IMR-90 (cell line): ENCODE measurements around the gene KRT5. TPM values are rescaled to one million over a fixed set of nuclear protein-coding genes. Genes with fewer than 3 reads are reported as not detected.

Source experiments
- ATAC-seq: fragments of 200-7000 bp; cut with Tn5 transposase; 2 replicates; pipeline ENCODE4 v1.9.1; 2020; ENCODE audit warnings: low read depth, mild to moderate bottlenecking, moderate library complexity
- BruUV-seq: library from RNA; stranded (reverse); fragments of 400-500 nt; replicated peaks from 2 replicates; lab custom pipeline; 2021; lab: Mats Ljungman, UMichigan
- CTCF ChIA-PET: fragments of 300-600 bp; formaldehyde crosslinking; extraction: SDS; loops from one replicate; lab custom pipeline; 2021; ENCODE audit warnings: antibody characterized with exemption; lab: Yijun Ruan, JAX
- POLR2A ChIA-PET: fragments of 300-600 bp; sonication (Branson Sonifier 250); formaldehyde crosslinking; loops from one replicate; lab custom pipeline; 2022; ENCODE audit warnings: antibody characterized with exemption; ENCODE audit not compliant: unreplicated experiment; lab: Charles Lee
- DNase-seq: peaks from one replicate; pipeline ENCODE4 v3.0.0; 2013
- H2AFZ ChIP-seq: replicated peaks from 2 replicates; pipeline ENCODE3; 2013; ENCODE audit warnings: low read length, mild to moderate bottlenecking; ENCODE audit not compliant: poor library complexity
- H2AK5ac ChIP-seq: 2 replicates; pipeline ENCODE4 v1.6.1; 2013; ENCODE audit warnings: low read depth, low read length, inconsistent platforms
- H2AK9ac ChIP-seq: replicated peaks from 2 replicates; pipeline ENCODE3; 2013; ENCODE audit warnings: mild to moderate bottlenecking, low read depth, low read length, moderate library complexity; ENCODE audit not compliant: poor library complexity
- H2BK120ac ChIP-seq: 2 replicates; pipeline ENCODE4 v1.6.1; 2013; ENCODE audit warnings: low read depth, low read length, inconsistent platforms
- H2BK15ac ChIP-seq: 3 replicates; pipeline ENCODE4 v1.6.1; 2013; ENCODE audit warnings: low read depth, low read length, inconsistent platforms
- H2BK20ac ChIP-seq: 2 replicates; pipeline ENCODE4 v1.6.1; 2013; ENCODE audit warnings: low read depth, mild to moderate bottlenecking, inconsistent platforms, low read length, moderate library complexity
- H2BK5ac ChIP-seq: 2 replicates; pipeline ENCODE4 v1.6.1; 2013; ENCODE audit warnings: mild to moderate bottlenecking, low read depth, low read length, inconsistent platforms; ENCODE audit not compliant: poor library complexity, severe bottlenecking
- H3K14ac ChIP-seq: replicated peaks from 2 replicates; pipeline ENCODE4 v1.6.1; 2013; ENCODE audit warnings: low read depth, low read length, inconsistent platforms
- H3K18ac ChIP-seq: 2 replicates; pipeline ENCODE4 v1.6.1; 2013; ENCODE audit warnings: low read depth, low read length, control low read depth
- H3K23ac ChIP-seq: 2 replicates; pipeline ENCODE4 v1.6.1; 2013; ENCODE audit warnings: low read depth, low read length, inconsistent platforms
- H3K27ac ChIP-seq: 2 replicates; pipeline ENCODE4 v1.5.1; 2013; ENCODE audit warnings: mild to moderate bottlenecking, control low read depth, low read length; ENCODE audit not compliant: insufficient read depth
- H3K27me3 ChIP-seq: 2 replicates; pipeline ENCODE4 v1.6.1; 2013; ENCODE audit warnings: low read length; ENCODE audit not compliant: control insufficient read depth, insufficient read depth
- H3K36me3 ChIP-seq: 2 replicates; pipeline ENCODE4 v1.6.1; 2013; ENCODE audit warnings: low read length, mixed read lengths; ENCODE audit not compliant: control insufficient read depth, insufficient read depth
- H3K4ac ChIP-seq: 2 replicates; pipeline ENCODE4 v1.6.1; 2013; ENCODE audit warnings: low read depth, low read length, inconsistent platforms
- H3K4me1 ChIP-seq: 2 replicates; pipeline ENCODE4 v1.6.1; 2013; ENCODE audit warnings: low read length, mixed read lengths; ENCODE audit not compliant: control insufficient read depth, insufficient read depth
- H3K4me2 ChIP-seq: 2 replicates; pipeline ENCODE4 v1.6.1; 2013; ENCODE audit warnings: low read depth, mild to moderate bottlenecking, control low read depth, low read length, moderate library complexity
- H3K4me3 ChIP-seq: 2 replicates; pipeline ENCODE4 v1.5.1; 2013; ENCODE audit warnings: low read depth, mild to moderate bottlenecking, control low read depth, low read length, moderate library complexity; ENCODE audit not compliant: insufficient read depth
- H3K56ac ChIP-seq: 2 replicates; pipeline ENCODE4 v1.6.1; 2013; ENCODE audit warnings: low read length, inconsistent platforms; ENCODE audit not compliant: insufficient read depth; ENCODE audit errors: extremely low read depth
- H3K79me1 ChIP-seq, 2 experiments: 2 replicates each; pipeline ENCODE4 v1.6.1; 2013; ENCODE audit warnings: low read length in 2 of 2, inconsistent platforms in 1 of 2, low read depth in 1 of 2
- H3K9ac ChIP-seq: 2 replicates; pipeline ENCODE4 v1.6.1; 2013; ENCODE audit warnings: low read depth, low read length, control low read depth
- H3K9me1 ChIP-seq: 2 replicates; pipeline ENCODE4 v1.6.1; 2013; ENCODE audit warnings: low read length, inconsistent platforms; ENCODE audit not compliant: insufficient read depth
- H3K9me3 ChIP-seq: 2 replicates; pipeline ENCODE4 v1.6.1; 2013; ENCODE audit warnings: low read length; ENCODE audit not compliant: control insufficient read depth, insufficient read depth
- H4K20me1 ChIP-seq: 2 replicates; pipeline ENCODE4 v1.6.1; 2013; ENCODE audit warnings: low read length, inconsistent platforms; ENCODE audit not compliant: insufficient read depth
- H4K5ac ChIP-seq: 2 replicates; pipeline ENCODE4 v1.6.1; 2013; ENCODE audit warnings: mild to moderate bottlenecking, low read depth, low read length, control low read depth
- H4K8ac ChIP-seq, 2 experiments: 2 replicates each; pipeline ENCODE4 v1.6.1; 2013; ENCODE audit warnings: low read depth in 2 of 2, low read length in 2 of 2, control low read depth in 1 of 2, inconsistent platforms in 1 of 2
- H4K91ac ChIP-seq: 2 replicates; pipeline ENCODE4 v1.6.1; 2013; ENCODE audit warnings: low read depth, low read length, inconsistent platforms; ENCODE audit not compliant: insufficient read depth
- CEBPB ChIP-seq: IDR thresholded peaks from 2 replicates; pipeline ENCODE4 v1.6.1; 2012; ENCODE audit warnings: low read depth, low read length, improper control_type of control experiment
- CTCF ChIP-seq: conservative IDR thresholded peaks from 2 replicates; pipeline ENCODE4 v1.5.1; 2012; ENCODE audit warnings: mild to moderate bottlenecking, low read depth, low read length, improper control_type of control experiment
- FOS ChIP-seq: fragments of 150-350 bp; IDR thresholded peaks from 2 replicates; pipeline ENCODE4 v1.6.1; 2016; ENCODE audit warnings: low read depth, low read length
- MAZ ChIP-seq: IDR thresholded peaks from 2 replicates; pipeline ENCODE4 v1.6.1; 2012; ENCODE audit warnings: low read depth, mild to moderate bottlenecking, low read length, improper control_type of control experiment, moderate library complexity, borderline replicate concordance
- POLR2A ChIP-seq: IDR thresholded peaks from 2 replicates; pipeline ENCODE4 v1.6.1; 2012; ENCODE audit warnings: mild to moderate bottlenecking, low read depth, low read length
- RAD21 ChIP-seq: IDR thresholded peaks from 2 replicates; pipeline ENCODE4 v1.6.1; 2012; ENCODE audit warnings: low read length, improper control_type of control experiment
- dilution Hi-C: fragments of 300-500 bp; cut with HindIII; formaldehyde crosslinking; loops from one replicate; pipeline ENCODE4 v1.14.3; 2018; ENCODE audit warnings: low sequenced_read_pairs; ENCODE audit not compliant: unreplicated experiment
- in situ Hi-C: fragments of 300-500 bp; cut with MboI; formaldehyde crosslinking; loops from 3 replicates; pipeline ENCODE4 v1.14.3; 2019; ENCODE audit warnings: low sequenced_read_pairs, inconsistent platforms, mixed read lengths
- intact Hi-C: fragments of 100-400 bp; cut with micrococcal nuclease; formaldehyde crosslinking; loops from 2 replicates; pipeline ENCODE4 v1.10.0; 2022
- polyA plus RNA-seq, 3 experiments: library from polyadenylated mRNA; depleted of rRNA; stranded (reverse); fragments of >200 nt; gene quantifications; 2 replicates each; pipeline ENCODE4 v1.2.3, GENCODE V29; 2012; ENCODE audit warnings: low replicate concordance in 1 of 3
- total RNA-seq: library from RNA; depleted of rRNA; stranded (reverse); fragments of >200 nt; gene quantifications from 2 replicates; pipeline ENCODE4 v1.2.3, GENCODE V29; 2012
- TF ChIP-seq, protein P1 (sequence below): fragments of 150-350 bp; IDR thresholded peaks from 2 replicates; pipeline ENCODE4 v1.6.1; 2016; ENCODE audit warnings: low read depth, mild to moderate bottlenecking, low read length, moderate library complexity, borderline replicate concordance
- TF ChIP-seq, protein P2 (sequence below): fragments of 150-350 bp; IDR thresholded peaks from 2 replicates; pipeline ENCODE4 v1.6.1; 2017; ENCODE audit warnings: mild to moderate bottlenecking, antibody characterized with exemption, low read length, low read depth

The KRT5 gene
- total and polyA plus RNA-seq, 2 of the 4 experiments (the other 2 are of a cell fraction), result not detected

- in situ Hi-C loops (no loop called here), dilution Hi-C loops (no loop called here), intact Hi-C loops (no loop called here)
- Histone ChIP-seq H3K27ac (no peak overlapping the region), H3K4me2 (no peak overlapping the region), H3K18ac (no peak overlapping the region), H2BK20ac (no peak overlapping the region), H3K27me3 (peaks cover 8% of the 10 kb centered on the region), H4K8ac (no peak overlapping the region), H3K56ac (no peak overlapping the region), H2AK5ac (no peak overlapping the region), H3K4me3 (no peak overlapping the region), H3K36me3 (no peaks in the 10 kb centered on the region), H2BK120ac (no peak overlapping the region), H2BK15ac (no peak overlapping the region), H2AFZ (no peak overlapping the region), H2BK5ac (no peak overlapping the region), H4K5ac (no peak overlapping the region), H3K9me1 (no peaks in the 10 kb centered on the region; the same call in 1 of the 2 replicates), H3K79me1 (no peaks in the 10 kb centered on the region), H4K20me1 (no peaks in the 10 kb centered on the region), H3K4me1 (no peaks in the 10 kb centered on the region), H3K9ac (no peak overlapping the region), H3K9me3 (no peaks in the 10 kb centered on the region), H3K23ac (no peak overlapping the region), H3K4ac (no peak overlapping the region), H3K14ac (no peak overlapping the region), H2AK9ac (no peak overlapping the region), H4K91ac (no peak overlapping the region)
- POLR2A ChIA-PET, result no interaction called here
- DNase-seq (no peak), ATAC-seq (no peak)
- no peak for TF ChIP-seq FOS
- TF ChIP-seq MAZ, result no peak
- no peak for TF ChIP-seq CEBPB
- TF ChIP-seq, protein P1, sequence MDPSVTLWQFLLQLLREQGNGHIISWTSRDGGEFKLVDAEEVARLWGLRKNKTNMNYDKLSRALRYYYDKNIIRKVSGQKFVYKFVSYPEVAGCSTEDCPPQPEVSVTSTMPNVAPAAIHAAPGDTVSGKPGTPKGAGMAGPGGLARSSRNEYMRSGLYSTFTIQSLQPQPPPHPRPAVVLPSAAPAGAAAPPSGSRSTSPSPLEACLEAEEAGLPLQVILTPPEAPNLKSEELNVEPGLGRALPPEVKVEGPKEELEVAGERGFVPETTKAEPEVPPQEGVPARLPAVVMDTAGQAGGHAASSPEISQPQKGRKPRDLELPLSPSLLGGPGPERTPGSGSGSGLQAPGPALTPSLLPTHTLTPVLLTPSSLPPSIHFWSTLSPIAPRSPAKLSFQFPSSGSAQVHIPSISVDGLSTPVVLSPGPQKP, result no peak
- no peak for TF ChIP-seq POLR2A
- TF ChIP-seq, protein P2, sequence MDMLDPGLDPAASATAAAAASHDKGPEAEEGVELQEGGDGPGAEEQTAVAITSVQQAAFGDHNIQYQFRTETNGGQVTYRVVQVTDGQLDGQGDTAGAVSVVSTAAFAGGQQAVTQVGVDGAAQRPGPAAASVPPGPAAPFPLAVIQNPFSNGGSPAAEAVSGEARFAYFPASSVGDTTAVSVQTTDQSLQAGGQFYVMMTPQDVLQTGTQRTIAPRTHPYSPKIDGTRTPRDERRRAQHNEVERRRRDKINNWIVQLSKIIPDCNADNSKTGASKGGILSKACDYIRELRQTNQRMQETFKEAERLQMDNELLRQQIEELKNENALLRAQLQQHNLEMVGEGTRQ, result no peak
- no peak for TF ChIP-seq RAD21
- no peak for TF ChIP-seq CTCF
- no TSS peak for BruUV-seq
- CTCF ChIA-PET, result no interaction called here
Observed at GRCh38 chr12:52542157-52542556, 22.0 kb upstream of the KRT5 start.
